SJSA1 (cell line): Measurements from ENCODE around the gene PIP5KL1. TPM values are rescaled to one million over a fixed set of nuclear protein-coding genes. Genes with fewer than 3 reads are reported as not detected.

Experiments
- DNase-seq, 2 experiments: peaks; one replicate each; pipeline ENCODE4 v3.0.0-alpha.2; 2015 to 2020; ENCODE audit warnings: low spot score in 2 of 2, low read depth in 1 of 2
- H3K27ac ChIP-seq: fragments of 250-450 bp; sonication (Bioruptor Pico); 2 replicates; pipeline ENCODE4 v1.5.1; 2020; ENCODE audit warnings: mild to moderate bottlenecking, moderate library complexity
- H3K27me3 ChIP-seq: fragments of 250-450 bp; sonication (Bioruptor Pico); replicated peaks from 2 replicates; pipeline ENCODE4 v1.5.1; 2020; ENCODE audit warnings: mild to moderate bottlenecking, moderate library complexity
- H3K36me3 ChIP-seq: fragments of 250-450 bp; sonication (Bioruptor Pico); 2 replicates; pipeline ENCODE4 v1.5.1; 2020; ENCODE audit warnings: mild to moderate bottlenecking
- H3K4me1 ChIP-seq: fragments of 250-450 bp; sonication (Bioruptor Pico); replicated peaks from 2 replicates; pipeline ENCODE4 v1.6.1; 2021; ENCODE audit warnings: mild to moderate bottlenecking
- H3K4me3 ChIP-seq: fragments of 250-450 bp; sonication (Bioruptor Pico); 2 replicates; pipeline ENCODE4 v1.5.1; 2020; ENCODE audit warnings: mild to moderate bottlenecking
- H3K9me3 ChIP-seq: fragments of 250-450 bp; sonication (Bioruptor Pico); replicated peaks from 2 replicates; pipeline ENCODE4 v1.5.1; 2020; ENCODE audit warnings: mild to moderate bottlenecking
- total RNA-seq: library from RNA; depleted of rRNA; stranded (reverse); fragments of >200 nt; shearing (Covaris generic); gene quantifications from 2 replicates; pipeline ENCODE4 v1.2.3, GENCODE V29; 2014

PIP5KL1 gene
- total RNA-seq, 1 experiment from 2014 or later: 1.6 TPM

- no peak overlapping the region for H3K27ac ChIP-seq
- peaks cover 20% of the 10 kb centered on the region for H3K4me1 ChIP-seq
- H3K9me3 ChIP-seq: no peaks in the 10 kb centered on the region
- H3K27me3 ChIP-seq: no peaks in the 10 kb centered on the region
- no peak for DNase-seq
- peaks cover 31% of the 10 kb centered on the region for H3K36me3 ChIP-seq
- H3K4me3 ChIP-seq: no peak overlapping the region
Observed at GRCh38 chr9:127938298-127938690, 7.7 kb upstream of the PIP5KL1 start.

- H3K27me3 ChIP-seq: no peaks in the 10 kb centered on the region
- no peaks in the 10 kb centered on the region for H3K9me3 ChIP-seq
- H3K27ac ChIP-seq: peak within 1 kb of the TSS; percentile 49
- peaks cover 24% of the 10 kb centered on the region for H3K36me3 ChIP-seq
- peak; percentile 62 to 75 for DNase-seq
- H3K4me3 ChIP-seq: peak within 1 kb of the TSS; percentile 70
- H3K4me1 ChIP-seq: peaks cover 23% of the 10 kb centered on the region
Observed at GRCh38 chr9:127937388-127938297, 7.1 kb upstream of the PIP5KL1 start, which contains the start of gene DPM2. TSS of gene DPM2 (minus strand) at chr9:127937854. CDS start at chr9:127937820, 34 bp downstream.

GRCh38 chr9:127937056-127937387 lies 6.4 kb upstream of the PIP5KL1 start:
- Histone ChIP-seq H3K36me3 (peaks cover 18% of the 10 kb centered on the region), H3K9me3 (no peaks in the 10 kb centered on the region), H3K27ac (peak overlapping the region; percentile 49), H3K4me1 (peaks cover 30% of the 10 kb centered on the region), H3K27me3 (no peaks in the 10 kb centered on the region), H3K4me3 (peak overlapping the region; percentile 70)
- no peak for DNase-seq

GRCh38 chr9:127936347-127936852 lies 5.8 kb upstream of the PIP5KL1 start:
- no peak for DNase-seq
- no peak overlapping the region for H3K27ac ChIP-seq
- H3K4me1 ChIP-seq: peaks cover 36% of the 10 kb centered on the region
- H3K4me3 ChIP-seq: peak overlapping the region; percentile 70; the same call in 1 of the 2 replicates
- H3K36me3 ChIP-seq: peaks cover 18% of the 10 kb centered on the region
- no peaks in the 10 kb centered on the region for H3K27me3 ChIP-seq
- H3K9me3 ChIP-seq: no peaks in the 10 kb centered on the region

GRCh38 chr9:127935765-127936221 lies 5.2 kb upstream of the PIP5KL1 start:
- Histone ChIP-seq H3K4me1 (peaks cover 42% of the 10 kb centered on the region), H3K9me3 (no peaks in the 10 kb centered on the region), H3K4me3 (no peak overlapping the region; the same call in 1 of the 2 replicates), H3K27me3 (no peaks in the 10 kb centered on the region), H3K36me3 (peaks cover 18% of the 10 kb centered on the region), H3K27ac (no peak overlapping the region)
- no peak for DNase-seq

- Histone ChIP-seq H3K4me3 (no peak overlapping the region), H3K36me3 (peaks cover 18% of the 10 kb centered on the region), H3K9me3 (no peaks in the 10 kb centered on the region), H3K4me1 (peaks cover 48% of the 10 kb centered on the region), H3K27ac (no peak overlapping the region), H3K27me3 (no peaks in the 10 kb centered on the region)
- no peak for DNase-seq
Observed at GRCh38 chr9:127934986-127935385, 4.4 kb upstream of the PIP5KL1 start.

GRCh38 chr9:127934248-127934647 lies 3.7 kb upstream of the PIP5KL1 start:
- peaks cover 18% of the 10 kb centered on the region for H3K36me3 ChIP-seq
- DNase-seq: no peak
- H3K4me1 ChIP-seq: peaks cover 56% of the 10 kb centered on the region
- no peaks in the 10 kb centered on the region for H3K27me3 ChIP-seq
- H3K4me3 ChIP-seq: no peak overlapping the region
- H3K27ac ChIP-seq: no peak overlapping the region
- no peaks in the 10 kb centered on the region for H3K9me3 ChIP-seq

- peak overlapping the region; percentile 52 for H3K27ac ChIP-seq
- H3K4me3 ChIP-seq: peak overlapping the region; percentile 45
- peaks cover 41% of the 10 kb centered on the region for H3K4me1 ChIP-seq
- H3K36me3 ChIP-seq: peaks cover 18% of the 10 kb centered on the region
- no peaks in the 10 kb centered on the region for H3K27me3 ChIP-seq
- peak; percentile 74 to 76 for DNase-seq
- no peaks in the 10 kb centered on the region for H3K9me3 ChIP-seq
Observed at GRCh38 chr9:127931092-127931881, 710 bp upstream of the PIP5KL1 start.

- H3K4me1 ChIP-seq: peaks cover 36% of the 10 kb centered on the region
- H3K27ac ChIP-seq: no peak overlapping the region
- peaks cover 3% of the 10 kb centered on the region; the same call in 1 of the 2 replicates for H3K36me3 ChIP-seq
Observed at GRCh38 chr9:127929625-127929979, 975 bp downstream of the PIP5KL1 start.

GRCh38 chr9:127928676-127929624 lies 1.6 kb downstream of the PIP5KL1 start:
- Histone ChIP-seq H3K4me1 (peaks cover 39% of the 10 kb centered on the region), H3K4me3 (no peak overlapping the region), H3K9me3 (no peaks in the 10 kb centered on the region), H3K27me3 (no peaks in the 10 kb centered on the region), H3K36me3 (no peaks in the 10 kb centered on the region; the same call in 1 of the 2 replicates), H3K27ac (no peak overlapping the region)
- DNase-seq: no peak

More at GRCh38 chr9:127929625-127929979, 975 bp downstream of the PIP5KL1 start:
- no peak overlapping the region for H3K4me3 ChIP-seq
- H3K9me3 ChIP-seq: no peaks in the 10 kb centered on the region
- DNase-seq: no peak
- no peaks in the 10 kb centered on the region for H3K27me3 ChIP-seq

GRCh38 chr9:127927988-127928675 lies 2.4 kb downstream of the PIP5KL1 start:
- Histone ChIP-seq H3K4me3 (no peak overlapping the region), H3K36me3 (no peaks in the 10 kb centered on the region), H3K27ac (no peak overlapping the region), H3K4me1 (peaks cover 46% of the 10 kb centered on the region), H3K9me3 (no peaks in the 10 kb centered on the region), H3K27me3 (no peaks in the 10 kb centered on the region)
- no peak for DNase-seq

- no peak overlapping the region for H3K4me3 ChIP-seq
- no peak for DNase-seq
Observed at GRCh38 chr9:127927201-127927987, 3.2 kb downstream of the PIP5KL1 start.

More at GRCh38 chr9:127927201-127927987, 3.2 kb downstream of the PIP5KL1 start:
- H3K27ac ChIP-seq: no peak overlapping the region
- no peaks in the 10 kb centered on the region for H3K27me3 ChIP-seq
- H3K36me3 ChIP-seq: no peaks in the 10 kb centered on the region
- no peaks in the 10 kb centered on the region for H3K9me3 ChIP-seq
- peaks cover 40% of the 10 kb centered on the region for H3K4me1 ChIP-seq
